ENCODE results near the gene GON7.

DNA sequence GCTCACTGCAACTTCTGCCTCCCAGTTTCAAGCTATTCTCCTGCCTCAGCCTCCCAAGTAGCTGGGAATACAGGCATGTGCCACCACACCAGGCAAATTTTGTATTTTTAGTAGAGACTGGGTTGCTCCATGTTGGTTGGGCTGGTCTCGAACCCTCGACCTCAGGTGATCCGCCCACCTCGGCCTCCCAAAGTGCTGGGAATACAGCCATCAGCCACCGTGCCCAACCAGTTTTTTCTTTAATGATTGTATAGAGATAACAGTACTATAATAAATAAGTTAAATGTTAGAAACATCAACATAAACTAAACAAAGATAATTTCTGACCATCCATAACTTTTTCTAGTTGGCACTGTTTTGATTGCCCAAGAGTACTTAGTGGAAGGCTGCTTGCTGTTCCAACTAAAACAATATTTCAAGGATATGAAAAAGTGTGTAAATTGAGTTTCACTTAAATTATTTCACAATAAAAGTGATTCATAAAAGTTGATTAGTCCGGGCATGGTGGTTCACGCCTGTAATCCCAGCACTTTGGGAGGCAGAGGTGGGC, 5.6 kb downstream of the GON7 start:
- TF ChIP-seq CTCF (IDR thresholded peaks at IDR 0.05): no peak
- TF ChIP-seq POLR2A (IDR thresholded peaks at IDR 0.05): no peak
